GM23248 (cell line): Measurements from ENCODE around the gene GABBR2. TPM values are rescaled to one million over a fixed set of nuclear protein-coding genes. Genes with fewer than 3 reads are reported as not detected.

Experiments
- DNase-seq: peaks from one replicate; pipeline ENCODE4 v3.0.0-alpha.2; 2015
- H2AFZ ChIP-seq: fragments of 200-600 bp; sonication (generic); 2 replicates; pipeline ENCODE4 v1.6.1; 2016; ENCODE audit warnings: antibody characterized with exemption
- H3F3A ChIP-seq: fragments of 200-600 bp; sonication (generic); 2 replicates; pipeline ENCODE4 v1.6.1; 2016; ENCODE audit warnings: mild to moderate bottlenecking, antibody characterized with exemption, mixed run types; ENCODE audit not compliant: insufficient read depth
- H3K27ac ChIP-seq: fragments of 200-600 bp; sonication (generic); 2 replicates; pipeline ENCODE4 v1.5.1; 2016; ENCODE audit warnings: mild to moderate bottlenecking
- H3K27me3 ChIP-seq: fragments of 200-600 bp; sonication (generic); replicated peaks from 2 replicates; pipeline ENCODE4 v1.6.1; 2016; ENCODE audit warnings: mild to moderate bottlenecking; ENCODE audit not compliant: insufficient read depth
- H3K36me3 ChIP-seq: fragments of 200-600 bp; sonication (generic); 2 replicates; pipeline ENCODE4 v1.6.1; 2016; ENCODE audit warnings: low read depth, mild to moderate bottlenecking
- H3K4me1 ChIP-seq: fragments of 200-600 bp; sonication (generic); 2 replicates; pipeline ENCODE4 v1.6.1; 2016; ENCODE audit warnings: mild to moderate bottlenecking; ENCODE audit not compliant: insufficient read depth
- H3K4me2 ChIP-seq: fragments of 200-600 bp; sonication (generic); one replicate; pipeline ENCODE4 v1.6.1; 2016; ENCODE audit warnings: mild to moderate bottlenecking; ENCODE audit not compliant: unreplicated experiment
- H3K4me3 ChIP-seq: fragments of 200-600 bp; sonication (generic); 2 replicates; pipeline ENCODE4 v1.5.1; 2016; ENCODE audit warnings: mild to moderate bottlenecking
- H3K79me2 ChIP-seq: fragments of 200-600 bp; sonication (generic); 2 replicates; pipeline ENCODE4 v1.6.1; 2016; ENCODE audit warnings: mild to moderate bottlenecking; ENCODE audit not compliant: insufficient read depth
- H3K9ac ChIP-seq: fragments of 200-600 bp; sonication (generic); 2 replicates; pipeline ENCODE4 v1.6.1; 2016; ENCODE audit warnings: mild to moderate bottlenecking
- H3K9me2 ChIP-seq: fragments of 200-600 bp; sonication (generic); 2 replicates; pipeline ENCODE4 v1.6.1; 2016; ENCODE audit warnings: mixed run types, mild to moderate bottlenecking, moderate library complexity; ENCODE audit not compliant: insufficient read depth
- H3K9me3 ChIP-seq: fragments of 200-600 bp; sonication (generic); one replicate; pipeline ENCODE4 v1.6.1; 2017; ENCODE audit warnings: low read depth
- H4K20me1 ChIP-seq: fragments of 200-600 bp; sonication (generic); 2 replicates; pipeline ENCODE4 v1.6.0; 2016; ENCODE audit not compliant: insufficient read depth
- EZH2 ChIP-seq: fragments of 200-600 bp; sonication (generic); IDR thresholded peaks from 2 replicates; pipeline ENCODE4 v1.6.1; 2018; ENCODE audit warnings: antibody characterized with exemption, mild to moderate bottlenecking; ENCODE audit not compliant: insufficient read depth, poor library complexity, severe bottlenecking
- EZH2phosphoT487 ChIP-seq: fragments of 200-600 bp; sonication (generic); IDR thresholded peaks from 2 replicates; pipeline ENCODE4 v1.6.1; 2018; ENCODE audit warnings: antibody characterized with exemption, moderate library complexity, mild to moderate bottlenecking, low read depth; ENCODE audit not compliant: insufficient read depth
- WGBS, 2 experiments: methylation state at CpG; one replicate each; pipeline ENCODE4 v1.1.6; 2015 to 2017; ENCODE audit warnings: low lambda C conversion rate in 2 of 2, low coverage in 1 of 2; ENCODE audit errors: missing lambda C conversion rate in 2 of 2; 5-methylcytosine and 5-hydroxymethylcytosine counted together
- in situ Hi-C: fragments of 300-500 bp; cut with MboI; formaldehyde crosslinking; loops from 2 replicates; pipeline ENCODE4 v1.15.0; 2020
- polyA plus RNA-seq: library from polyadenylated mRNA; unstranded; fragments of >200 nt; fragmentation: Nextera tagmentation; extraction: Ambion mirVana; gene quantifications from 2 replicates; pipeline ENCODE4 v1.2.1, GENCODE V29; 2016
- total RNA-seq: library from RNA; depleted of rRNA; stranded (reverse); fragments of >200 nt; shearing (Covaris generic); gene quantifications from 2 replicates; pipeline ENCODE4 v1.2.3, GENCODE V29; 2014

Gene GABBR2
- total and polyA plus RNA-seq, 2 experiments from 2014 or later = 7.5 to 13.4 TPM

GRCh38 chr9:98571643-98572042, 137.1 kb downstream of the GABBR2 start:
- Histone ChIP-seq H3K36me3 (no peaks in the 10 kb centered on the region), H3K27ac (no peak overlapping the region), H3K4me2 (no peak overlapping the region), H3K4me3 (no peak overlapping the region), H4K20me1 (no peaks in the 10 kb centered on the region), H3K9me2 (no peaks in the 10 kb centered on the region), H3K9ac (no peak overlapping the region), H3K27me3 (no peaks in the 10 kb centered on the region), H3K4me1 (peaks cover 7% of the 10 kb centered on the region; the same call in 1 of the 2 replicates), H3K79me2 (no peaks in the 10 kb centered on the region; the same call in 1 of the 2 replicates), H3F3A (no peaks in the 10 kb centered on the region), H3K9me3 (no peaks in the 10 kb centered on the region), H2AFZ (no peak overlapping the region)
- TF ChIP-seq EZH2 (no peak), EZH2phosphoT487 (no peak)
- WGBS, 2 experiments = 45 to 55% methylated on average over 3 of the region's 3 CpGs
- no peak for DNase-seq
- in situ Hi-C loops = no loop called here

DNA sequence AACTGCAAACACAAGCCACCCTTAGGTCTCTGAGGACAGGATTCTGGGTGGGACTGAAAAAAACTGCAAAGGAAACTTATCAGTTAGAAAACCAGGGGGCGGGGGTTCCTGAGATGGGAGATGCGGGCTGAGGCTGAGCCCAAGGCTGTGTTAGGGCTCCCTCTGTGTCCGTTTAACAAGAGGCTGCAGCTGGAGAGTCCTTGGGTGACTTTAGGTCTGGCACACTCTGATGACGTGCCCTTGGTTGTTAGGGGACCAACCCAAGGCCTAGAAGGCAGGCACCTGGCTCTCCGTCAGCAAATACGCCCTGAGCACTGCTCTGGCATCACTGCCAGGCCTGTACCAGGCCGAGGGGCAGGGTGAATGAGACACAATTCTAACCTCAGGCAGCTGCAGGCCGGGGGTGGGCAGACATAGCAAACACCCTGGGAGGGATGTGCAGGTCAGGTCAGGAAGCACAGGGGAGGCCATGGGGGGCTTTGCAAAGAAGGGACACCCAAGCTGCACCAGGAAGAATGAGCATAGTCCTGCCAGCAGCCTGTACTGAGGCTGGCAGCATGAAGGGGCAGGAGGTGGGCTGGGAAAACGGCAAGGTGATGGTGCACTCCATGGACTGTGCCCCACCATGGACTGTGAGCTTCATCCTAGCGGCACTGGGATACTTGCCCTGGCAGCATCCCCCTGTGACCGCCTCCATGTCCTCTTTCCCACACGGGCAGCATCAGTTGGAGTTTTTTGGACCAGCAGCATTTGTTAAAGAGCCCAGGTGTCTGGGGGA, 137.9 kb downstream of the GABBR2 start:
- H3K9me3 ChIP-seq = no peaks in the 10 kb centered on the region
- no peak for DNase-seq
- TF ChIP-seq EZH2 (no peak), EZH2phosphoT487 (no peak)
- no peak overlapping the region for H3K27ac ChIP-seq
- H2AFZ ChIP-seq = no peak overlapping the region
- H3K9ac ChIP-seq = no peak overlapping the region
- no peak overlapping the region for H3K4me3 ChIP-seq
- H3F3A ChIP-seq = no peaks in the 10 kb centered on the region
- H3K27me3 ChIP-seq = no peaks in the 10 kb centered on the region
- H3K9me2 ChIP-seq = no peaks in the 10 kb centered on the region
- H3K36me3 ChIP-seq = no peaks in the 10 kb centered on the region
- H3K4me1 ChIP-seq = peaks cover 7% of the 10 kb centered on the region; the same call in 1 of the 2 replicates
- WGBS, 2 experiments = 61 to 67% methylated on average over 12 of the region's 12 CpGs
- in situ Hi-C loops = no loop called here
- no peaks in the 10 kb centered on the region; the same call in 1 of the 2 replicates for H3K79me2 ChIP-seq
- H4K20me1 ChIP-seq = no peaks in the 10 kb centered on the region
- H3K4me2 ChIP-seq = no peak overlapping the region

GRCh38 chr9:98570055-98570454, 138.7 kb downstream of the GABBR2 start:
- no peaks in the 10 kb centered on the region for H4K20me1 ChIP-seq
- in situ Hi-C loops = no loop called here

GRCh38 chr9:98569491-98569890, 139.2 kb downstream of the GABBR2 start:
- no peak for TF ChIP-seq EZH2
- no peak for TF ChIP-seq EZH2phosphoT487
- no peaks in the 10 kb centered on the region for H3K9me3 ChIP-seq
- H3K9ac ChIP-seq = no peak overlapping the region
- no peaks in the 10 kb centered on the region for H3K27me3 ChIP-seq
- no peaks in the 10 kb centered on the region for H3K9me2 ChIP-seq
- H3K4me3 ChIP-seq = no peak overlapping the region
- H3K4me1 ChIP-seq = no peaks in the 10 kb centered on the region
- H3K27ac ChIP-seq = no peak overlapping the region
- H3K4me2 ChIP-seq = no peak overlapping the region
- no peak overlapping the region for H2AFZ ChIP-seq
- no peaks in the 10 kb centered on the region for H4K20me1 ChIP-seq
- WGBS, 2 experiments = 62 to 71% methylated on average over 4 of the region's 4 CpGs
- H3K36me3 ChIP-seq = no peaks in the 10 kb centered on the region
- no peak for DNase-seq
- H3F3A ChIP-seq = no peaks in the 10 kb centered on the region
- in situ Hi-C loops = no loop called here
- no peaks in the 10 kb centered on the region; the same call in 1 of the 2 replicates for H3K79me2 ChIP-seq

More at GRCh38 chr9:98570055-98570454, 138.7 kb downstream of the GABBR2 start:
- 0 out of 2 replicates have a peak, but pooled peaks cover 1% of the 10 kb centered on the region for H3K4me1 ChIP-seq
- no peak for TF ChIP-seq EZH2
- no peak for TF ChIP-seq EZH2phosphoT487
- no peaks in the 10 kb centered on the region for H3K27me3 ChIP-seq
- H3K4me2 ChIP-seq = no peak overlapping the region
- H3K36me3 ChIP-seq = no peaks in the 10 kb centered on the region
- no peak for DNase-seq
- no peak overlapping the region for H3K9ac ChIP-seq
- no peaks in the 10 kb centered on the region for H3K9me2 ChIP-seq
- 62 to 68% methylated on average over 9 of the region's 9 CpGs for WGBS, 2 experiments
- H3K79me2 ChIP-seq = no peaks in the 10 kb centered on the region; the same call in 1 of the 2 replicates
- H3F3A ChIP-seq = no peaks in the 10 kb centered on the region
- H3K9me3 ChIP-seq = no peaks in the 10 kb centered on the region
- no peak overlapping the region for H3K4me3 ChIP-seq
- no peak overlapping the region for H2AFZ ChIP-seq
- H3K27ac ChIP-seq = no peak overlapping the region
